ENCODE measurements around the gene VWA5B1. TPM values are rescaled to one million over a fixed set of nuclear protein-coding genes. Genes with fewer than 3 reads are reported as not detected.

VWA5B1 gene
- total and polyA plus RNA-seq, 2 of the 8 experiments (the other 6 are each of a cell fraction or from before 2014, with no cell fraction given): 0.54 to 2.3 TPM

GRCh38 chr1:20365421-20366055 lies 74.9 kb downstream of the VWA5B1 start (continued):
- TF ChIP-seq, protein P1, sequence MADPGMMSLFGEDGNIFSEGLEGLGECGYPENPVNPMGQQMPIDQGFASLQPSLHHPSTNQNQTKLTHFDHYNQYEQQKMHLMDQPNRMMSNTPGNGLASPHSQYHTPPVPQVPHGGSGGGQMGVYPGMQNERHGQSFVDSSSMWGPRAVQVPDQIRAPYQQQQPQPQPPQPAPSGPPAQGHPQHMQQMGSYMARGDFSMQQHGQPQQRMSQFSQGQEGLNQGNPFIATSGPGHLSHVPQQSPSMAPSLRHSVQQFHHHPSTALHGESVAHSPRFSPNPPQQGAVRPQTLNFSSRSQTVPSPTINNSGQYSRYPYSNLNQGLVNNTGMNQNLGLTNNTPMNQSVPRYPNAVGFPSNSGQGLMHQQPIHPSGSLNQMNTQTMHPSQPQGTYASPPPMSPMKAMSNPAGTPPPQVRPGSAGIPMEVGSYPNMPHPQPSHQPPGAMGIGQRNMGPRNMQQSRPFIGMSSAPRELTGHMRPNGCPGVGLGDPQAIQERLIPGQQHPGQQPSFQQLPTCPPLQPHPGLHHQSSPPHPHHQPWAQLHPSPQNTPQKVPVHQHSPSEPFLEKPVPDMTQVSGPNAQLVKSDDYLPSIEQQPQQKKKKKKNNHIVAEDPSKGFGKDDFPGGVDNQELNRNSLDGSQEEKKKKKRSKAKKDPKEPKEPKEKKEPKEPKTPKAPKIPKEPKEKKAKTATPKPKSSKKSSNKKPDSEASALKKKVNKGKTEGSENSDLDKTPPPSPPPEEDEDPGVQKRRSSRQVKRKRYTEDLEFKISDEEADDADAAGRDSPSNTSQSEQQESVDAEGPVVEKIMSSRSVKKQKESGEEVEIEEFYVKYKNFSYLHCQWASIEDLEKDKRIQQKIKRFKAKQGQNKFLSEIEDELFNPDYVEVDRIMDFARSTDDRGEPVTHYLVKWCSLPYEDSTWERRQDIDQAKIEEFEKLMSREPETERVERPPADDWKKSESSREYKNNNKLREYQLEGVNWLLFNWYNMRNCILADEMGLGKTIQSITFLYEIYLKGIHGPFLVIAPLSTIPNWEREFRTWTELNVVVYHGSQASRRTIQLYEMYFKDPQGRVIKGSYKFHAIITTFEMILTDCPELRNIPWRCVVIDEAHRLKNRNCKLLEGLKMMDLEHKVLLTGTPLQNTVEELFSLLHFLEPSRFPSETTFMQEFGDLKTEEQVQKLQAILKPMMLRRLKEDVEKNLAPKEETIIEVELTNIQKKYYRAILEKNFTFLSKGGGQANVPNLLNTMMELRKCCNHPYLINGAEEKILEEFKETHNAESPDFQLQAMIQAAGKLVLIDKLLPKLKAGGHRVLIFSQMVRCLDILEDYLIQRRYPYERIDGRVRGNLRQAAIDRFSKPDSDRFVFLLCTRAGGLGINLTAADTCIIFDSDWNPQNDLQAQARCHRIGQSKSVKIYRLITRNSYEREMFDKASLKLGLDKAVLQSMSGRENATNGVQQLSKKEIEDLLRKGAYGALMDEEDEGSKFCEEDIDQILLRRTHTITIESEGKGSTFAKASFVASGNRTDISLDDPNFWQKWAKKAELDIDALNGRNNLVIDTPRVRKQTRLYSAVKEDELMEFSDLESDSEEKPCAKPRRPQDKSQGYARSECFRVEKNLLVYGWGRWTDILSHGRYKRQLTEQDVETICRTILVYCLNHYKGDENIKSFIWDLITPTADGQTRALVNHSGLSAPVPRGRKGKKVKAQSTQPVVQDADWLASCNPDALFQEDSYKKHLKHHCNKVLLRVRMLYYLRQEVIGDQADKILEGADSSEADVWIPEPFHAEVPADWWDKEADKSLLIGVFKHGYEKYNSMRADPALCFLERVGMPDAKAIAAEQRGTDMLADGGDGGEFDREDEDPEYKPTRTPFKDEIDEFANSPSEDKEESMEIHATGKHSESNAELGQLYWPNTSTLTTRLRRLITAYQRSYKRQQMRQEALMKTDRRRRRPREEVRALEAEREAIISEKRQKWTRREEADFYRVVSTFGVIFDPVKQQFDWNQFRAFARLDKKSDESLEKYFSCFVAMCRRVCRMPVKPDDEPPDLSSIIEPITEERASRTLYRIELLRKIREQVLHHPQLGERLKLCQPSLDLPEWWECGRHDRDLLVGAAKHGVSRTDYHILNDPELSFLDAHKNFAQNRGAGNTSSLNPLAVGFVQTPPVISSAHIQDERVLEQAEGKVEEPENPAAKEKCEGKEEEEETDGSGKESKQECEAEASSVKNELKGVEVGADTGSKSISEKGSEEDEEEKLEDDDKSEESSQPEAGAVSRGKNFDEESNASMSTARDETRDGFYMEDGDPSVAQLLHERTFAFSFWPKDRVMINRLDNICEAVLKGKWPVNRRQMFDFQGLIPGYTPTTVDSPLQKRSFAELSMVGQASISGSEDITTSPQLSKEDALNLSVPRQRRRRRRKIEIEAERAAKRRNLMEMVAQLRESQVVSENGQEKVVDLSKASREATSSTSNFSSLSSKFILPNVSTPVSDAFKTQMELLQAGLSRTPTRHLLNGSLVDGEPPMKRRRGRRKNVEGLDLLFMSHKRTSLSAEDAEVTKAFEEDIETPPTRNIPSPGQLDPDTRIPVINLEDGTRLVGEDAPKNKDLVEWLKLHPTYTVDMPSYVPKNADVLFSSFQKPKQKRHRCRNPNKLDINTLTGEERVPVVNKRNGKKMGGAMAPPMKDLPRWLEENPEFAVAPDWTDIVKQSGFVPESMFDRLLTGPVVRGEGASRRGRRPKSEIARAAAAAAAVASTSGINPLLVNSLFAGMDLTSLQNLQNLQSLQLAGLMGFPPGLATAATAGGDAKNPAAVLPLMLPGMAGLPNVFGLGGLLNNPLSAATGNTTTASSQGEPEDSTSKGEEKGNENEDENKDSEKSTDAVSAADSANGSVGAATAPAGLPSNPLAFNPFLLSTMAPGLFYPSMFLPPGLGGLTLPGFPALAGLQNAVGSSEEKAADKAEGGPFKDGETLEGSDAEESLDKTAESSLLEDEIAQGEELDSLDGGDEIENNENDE (IDR thresholded peaks at IDR 0.05; ENCODE audit: insufficient replicate concordance, low read length): no peak

Data from H1 (cell line).